NOMO-1 treated with dmso at 0.1 percent for 144 hours (cell line): ENCODE data around the gene ZBTB47.
A peak's percentile ranks its signal among the peaks of the same experiment; 100 is the strongest.

ENCODE experiments used
- DNase-seq: peaks from one replicate; lab custom pipeline; 2025; ENCODE audit not compliant: unreplicated experiment; lab: John Stamatoyannopoulos, UW

ZBTB47 gene

GRCh38 chr3:42652611-42653302 lies 740 bp upstream of the ZBTB47 start:
- DNase-seq, result peak; percentile 78

GRCh38 chr3:42653303-42653559 lies 266 bp upstream of the ZBTB47 start:
- DNase-seq, result no peak

- peak; percentile 18 for DNase-seq
Measured at GRCh38 chr3:42654331-42655201, 1.1 kb downstream of the ZBTB47 start.

GRCh38 chr3:42655331-42655888 lies 1.9 kb downstream of the ZBTB47 start:
- no peak for DNase-seq

GRCh38 chr3:42655980-42656679 lies 2.6 kb downstream of the ZBTB47 start:
- DNase-seq, result no peak

GRCh38 chr3:42656680-42657610 lies 3.4 kb downstream of the ZBTB47 start:
- no peak for DNase-seq

GRCh38 chr3:42657675-42658074 lies 4.2 kb downstream of the ZBTB47 start:
- no peak for DNase-seq

GRCh38 chr3:42658091-42658770 lies 4.7 kb downstream of the ZBTB47 start:
- DNase-seq, result no peak

GRCh38 chr3:42658771-42659390 lies 5.4 kb downstream of the ZBTB47 start:
- DNase-seq, result no peak

- no peak for DNase-seq
Measured at GRCh38 chr3:42659451-42660130, 6.1 kb downstream of the ZBTB47 start.

- DNase-seq, result no peak
Measured at GRCh38 chr3:42660131-42660715, 6.7 kb downstream of the ZBTB47 start.

GRCh38 chr3:42660898-42661297 lies 7.4 kb downstream of the ZBTB47 start:
- DNase-seq, result no peak

GRCh38 chr3:42661593-42662022 lies 8.1 kb downstream of the ZBTB47 start:
- no peak for DNase-seq

- DNase-seq, result no peak
Measured at GRCh38 chr3:42662037-42662812, 8.7 kb downstream of the ZBTB47 start.

- no peak for DNase-seq
Measured at GRCh38 chr3:42662813-42663535, 9.5 kb downstream of the ZBTB47 start.

- DNase-seq, result no peak
Measured at GRCh38 chr3:42663581-42664437, 10.3 kb downstream of the ZBTB47 start.
